NT2/D1 (cell line): Measurements from ENCODE around the gene STAT5B.

Experiments
- YY1 ChIP-seq: IDR thresholded peaks from 2 replicates; pipeline ENCODE4 v1.6.1; 2011; ENCODE audit not compliant: insufficient read length, insufficient read depth
- ZNF274 ChIP-seq: IDR thresholded peaks from 2 replicates; pipeline ENCODE4 v1.6.1; 2011; ENCODE audit warnings: mild to moderate bottlenecking, low read depth, low read length

GRCh38 chr17:42171831-42172230 is 104.4 kb downstream of the STAT5B start:
- TF ChIP-seq ZNF274, result no peak
- TF ChIP-seq YY1, result no peak
